Suppressor macrophage (primary cell): ENCODE measurements around the gene ANK2.

Source experiments
- DNase-seq, 4 experiments: peaks; one replicate each; pipeline ENCODE4 v3.0.0-alpha.2; 2020 to 2022
- total RNA-seq, 17 experiments: gene quantifications; one replicate each; lab custom pipeline; 2026; ENCODE audit warnings: mixed read lengths in 6 of 17, inconsistent platforms in 3 of 17; lab: John Stamatoyannopoulos, UW

Gene ANK2
- 2.9 to 34.5 (median 18.2) reads per million in 17 experiments for total RNA-seq

GRCh38 chr4:113049421-113050370 lies at the start of gene ANK2:
TSS of gene ANK2 (plus strand) at chr4:113049653. CDS start at chr4:113049729, 76 bp downstream.
- no peak for DNase-seq

GRCh38 chr4:113003841-113004240 lies 45.6 kb upstream of the ANK2 start:
- no peak for DNase-seq

- no peak for DNase-seq
These were observed 44.8 kb upstream of the ANK2 start for GRCh38 chr4:113004655-113005054.

GRCh38 chr4:113006632-113007031 lies 42.8 kb upstream of the ANK2 start:
- no peak for DNase-seq

GRCh38 chr4:113007151-113007550 lies 42.3 kb upstream of the ANK2 start:
- DNase-seq, result no peak

- no peak for DNase-seq
These were observed 41.3 kb upstream of the ANK2 start for GRCh38 chr4:113008135-113008534.

GRCh38 chr4:113008716-113009115 lies 40.7 kb upstream of the ANK2 start:
- DNase-seq, result no peak

- DNase-seq, result no peak
These were observed 40.0 kb upstream of the ANK2 start for GRCh38 chr4:113009461-113009860.

GRCh38 chr4:113012122-113012725 lies 37.2 kb upstream of the ANK2 start:
- no peak for DNase-seq

- no peak for DNase-seq
These were observed 36.7 kb upstream of the ANK2 start for GRCh38 chr4:113012786-113013185.

- DNase-seq, result no peak
These were observed 35.7 kb upstream of the ANK2 start for GRCh38 chr4:113013751-113014150.

GRCh38 chr4:113016377-113016776 lies 33.1 kb upstream of the ANK2 start:
- no peak for DNase-seq

- no peak for DNase-seq
These were observed 28.5 kb upstream of the ANK2 start for GRCh38 chr4:113020966-113021365.

- no peak for DNase-seq
These were observed 25.1 kb upstream of the ANK2 start for GRCh38 chr4:113024388-113024787.

GRCh38 chr4:113025416-113025815 lies 24.0 kb upstream of the ANK2 start:
- no peak for DNase-seq

GRCh38 chr4:113026556-113026955 lies 22.9 kb upstream of the ANK2 start:
- DNase-seq, result no peak

GRCh38 chr4:113028074-113028473 lies 21.4 kb upstream of the ANK2 start:
- no peak for DNase-seq

GRCh38 chr4:113031212-113031611 lies 18.2 kb upstream of the ANK2 start:
- DNase-seq, result no peak

GRCh38 chr4:113040793-113041192 lies 8.7 kb upstream of the ANK2 start:
- DNase-seq, result no peak

- no peak for DNase-seq
These were observed 7.0 kb upstream of the ANK2 start for GRCh38 chr4:113042502-113042901.

- DNase-seq, result no peak
These were observed 5.9 kb upstream of the ANK2 start for GRCh38 chr4:113043591-113043990.

- DNase-seq, result no peak
These were observed 910 bp downstream of the ANK2 start for GRCh38 chr4:113050371-113050755.

GRCh38 chr4:113050837-113051236 lies 1.4 kb downstream of the ANK2 start:
- DNase-seq, result no peak

- DNase-seq, result no peak
These were observed 1.9 kb downstream of the ANK2 start for GRCh38 chr4:113051361-113051760.
